MCF 10A (cell line): ENCODE measurements around the gene CXCL13. TPM values are rescaled to one million over a fixed set of nuclear protein-coding genes. Genes with fewer than 3 reads are reported as not detected.
"Not testable (repeated sequence)": the region's sequence is repeated elsewhere in the genome, so short reads cannot be mapped to it uniquely, and the experiment has no call there.

Source experiments
- BruUV-seq: library from RNA; stranded (reverse); fragments of 400-500 nt; replicated peaks from 2 replicates; lab custom pipeline; 2021; lab: Mats Ljungman, UMichigan
- CTCF ChIA-PET: fragments of 300-600 bp; sonication (Branson Sonifier 250); formaldehyde crosslinking; extraction: SDS; loops from one replicate; lab custom pipeline; 2021; ENCODE audit warnings: antibody characterized with exemption, inconsistent platforms; lab: Yijun Ruan, JAX
- POLR2A ChIA-PET: fragments of 300-600, 350-650 bp; sonication (Branson Sonifier 250); formaldehyde crosslinking; extraction: SDS; loops from one replicate; lab custom pipeline; 2020; ENCODE audit warnings: antibody characterized with exemption, inconsistent platforms; lab: Yijun Ruan, JAX
- DNase-seq: peaks from one replicate; pipeline ENCODE4 v3.0.0-alpha.2; 2018; ENCODE audit not compliant: unreplicated experiment
- H3K27ac Mint-ChIP-seq: one replicate; pipeline ENCODE4 v1.8.0; 2022; ENCODE audit warnings: mild to moderate bottlenecking, low read depth, mixed read lengths; ENCODE audit not compliant: unreplicated experiment
- H3K27me3 Mint-ChIP-seq: one replicate; pipeline ENCODE4 v1.8.0; 2022; ENCODE audit warnings: mixed read lengths; ENCODE audit not compliant: insufficient read depth, unreplicated experiment
- H3K36me3 Mint-ChIP-seq: one replicate; pipeline ENCODE4 v1.8.0; 2022; ENCODE audit warnings: mild to moderate bottlenecking, moderate library complexity, mixed read lengths; ENCODE audit not compliant: insufficient read depth, unreplicated experiment
- H3K4me1 Mint-ChIP-seq: one replicate; pipeline ENCODE4 v1.8.0; 2022; ENCODE audit warnings: mixed read lengths; ENCODE audit not compliant: insufficient read depth, unreplicated experiment
- H3K4me3 Mint-ChIP-seq: one replicate; pipeline ENCODE4 v1.8.0; 2022; ENCODE audit warnings: mild to moderate bottlenecking, moderate library complexity, mixed read lengths; ENCODE audit not compliant: unreplicated experiment
- H3K9me3 Mint-ChIP-seq: one replicate; pipeline ENCODE4 v1.8.0; 2022; ENCODE audit warnings: mixed read lengths; ENCODE audit not compliant: unreplicated experiment
- CTCF ChIP-seq: fragments of 200-600 bp; IDR thresholded peaks from one replicate; pipeline ENCODE4 v1.8.0; 2022; ENCODE audit warnings: antibody characterized with exemption, mild to moderate bottlenecking; ENCODE audit not compliant: unreplicated experiment
- intact Hi-C: fragments of 100-400 bp; cut with micrococcal nuclease; formaldehyde crosslinking; loops from 2 replicates; pipeline ENCODE4 v1.14.1; 2022
- total RNA-seq: library from RNA; stranded (reverse); gene quantifications from 2 replicates; pipeline ENCODE4 v1.2.3, GENCODE V29; 2022

Gene CXCL13
- total RNA-seq, 1 experiment from 2014 or later, result not detected

GRCh38 chr4:77650787-77651186 is 45.2 kb downstream of the CXCL13 start:
- intact Hi-C loops, result no loop called here
- H3K4me1 Mint-ChIP-seq, result peaks cover 6% of the 10 kb centered on the region
- H3K36me3 Mint-ChIP-seq, result no peaks in the 10 kb centered on the region
- H3K9me3 Mint-ChIP-seq, result peaks cover 21% of the 10 kb centered on the region
- CTCF ChIA-PET, result interaction anchor here (0.7 to 1.2 kb wide), 4 partner anchors 48 to 1806 kb away, joined by 3 to 4 read pairs (median 3); no protein-coding TSS in a partner anchor
- H3K27ac Mint-ChIP-seq, result no peak overlapping the region
- BruUV-seq, result no TSS peak
- POLR2A ChIA-PET, result interaction anchor here (1.0 to 1.2 kb wide), 2 partner anchors 57 to 159 kb away, joined by 3 to 4 read pairs; no protein-coding TSS in a partner anchor
- TF ChIP-seq CTCF, result no peak
- H3K27me3 Mint-ChIP-seq, result no peaks in the 10 kb centered on the region
- H3K4me3 Mint-ChIP-seq, result no peak overlapping the region
- no peak for DNase-seq

- CTCF ChIA-PET, result interaction anchor here (1.3 kb wide), 1 partner anchor 49 kb away, joined by 4 read pairs; no protein-coding TSS in a partner anchor
Measured at GRCh38 chr4:77651820-77652219, 46.2 kb downstream of the CXCL13 start.

GRCh38 chr4:77652237-77652897 is 46.7 kb downstream of the CXCL13 start:
- ChIA-PET POLR2A (interaction anchor here (1.4 kb wide), 1 partner anchor 16 kb away, joined by 3 read pairs; no protein-coding TSS in a partner anchor), CTCF (interaction anchor here (0.6 to 1.3 kb wide), 3 partner anchors 45 to 187 kb away, joined by 3 to 4 read pairs (median 3); no protein-coding TSS in a partner anchor)
- no peak overlapping the region for H3K4me3 Mint-ChIP-seq
- no peaks in the 10 kb centered on the region for H3K36me3 Mint-ChIP-seq
- TF ChIP-seq CTCF, result no peak
- H3K4me1 Mint-ChIP-seq, result peaks cover 6% of the 10 kb centered on the region
- H3K27me3 Mint-ChIP-seq, result no peaks in the 10 kb centered on the region
- peaks cover 6% of the 10 kb centered on the region for H3K9me3 Mint-ChIP-seq
- intact Hi-C loops, result no loop called here
- BruUV-seq, result no TSS peak
- DNase-seq, result peak; percentile 16
- no peak overlapping the region for H3K27ac Mint-ChIP-seq

More at GRCh38 chr4:77651820-77652219, 46.2 kb downstream of the CXCL13 start:
- no peaks in the 10 kb centered on the region for H3K27me3 Mint-ChIP-seq
- intact Hi-C loops, result no loop called here
- TF ChIP-seq CTCF, result no peak
- no peaks in the 10 kb centered on the region for H3K36me3 Mint-ChIP-seq
- H3K9me3 Mint-ChIP-seq, result peaks cover 10% of the 10 kb centered on the region
- peaks cover 6% of the 10 kb centered on the region for H3K4me1 Mint-ChIP-seq
- DNase-seq, result no peak
- no peak overlapping the region for H3K27ac Mint-ChIP-seq
- no TSS peak for BruUV-seq
- no peak overlapping the region for H3K4me3 Mint-ChIP-seq
- POLR2A ChIA-PET, result interaction anchor here (0.7 kb wide), 1 partner anchor 61 kb away, joined by 3 read pairs; no protein-coding TSS in a partner anchor

- intact Hi-C loops, result no loop called here
- Mint-ChIP-seq H3K4me3 (no peak overlapping the region), H3K4me1 (peaks cover 6% of the 10 kb centered on the region), H3K27ac (no peak overlapping the region), H3K36me3 (no peaks in the 10 kb centered on the region), H3K27me3 (no peaks in the 10 kb centered on the region), H3K9me3 (peaks cover 8% of the 10 kb centered on the region)
- DNase-seq, result no peak
- no peak for TF ChIP-seq CTCF
- POLR2A ChIA-PET, result interaction anchor here (1.4 kb wide), 1 partner anchor 17 kb away, joined by 3 read pairs; no protein-coding TSS in a partner anchor
- CTCF ChIA-PET, result interaction anchor here (0.6 to 1.2 kb wide), 2 partner anchors 35 to 188 kb away, joined by 3 read pairs; no protein-coding TSS in a partner anchor
- BruUV-seq, result no TSS peak
Measured at GRCh38 chr4:77653162-77653758, 47.6 kb downstream of the CXCL13 start.

- H3K4me1 Mint-ChIP-seq, intact Hi-C loops, H3K9me3 Mint-ChIP-seq, DNase-seq, H3K27ac Mint-ChIP-seq, H3K36me3 Mint-ChIP-seq, H3K4me3 Mint-ChIP-seq, BruUV-seq, H3K27me3 Mint-ChIP-seq, POLR2A ChIA-PET, CTCF ChIA-PET: not testable (repeated sequence)
Measured at GRCh38 chr4:77660318-77660717, 54.7 kb downstream of the CXCL13 start.
